GM21825 (cell line): ENCODE data around the gene GAS7.
"Not testable (repeated sequence)": the region's sequence is repeated elsewhere in the genome, so short reads cannot be mapped to it uniquely, and the experiment has no call there.

Experiments used
- ATAC-seq: cut with Tn5 transposase; IDR thresholded peaks from one replicate; pipeline ENCODE4 v1.9.1; 2021; ENCODE audit warnings: mild to moderate bottlenecking, moderate library complexity; ENCODE audit not compliant: unreplicated experiment

The GAS7 gene

GRCh38 chr17:10077561-10078299, 120.7 kb downstream of the GAS7 start:
- ATAC-seq = no peak

- no peak for ATAC-seq
These were observed 122.5 kb downstream of the GAS7 start for GRCh38 chr17:10075919-10076318.

GRCh38 chr17:10073941-10074340, 124.5 kb downstream of the GAS7 start:
- ATAC-seq = no peak

- no peak for ATAC-seq
These were observed 125.6 kb downstream of the GAS7 start for GRCh38 chr17:10072556-10073425.

- ATAC-seq = no peak
These were observed 126.3 kb downstream of the GAS7 start for GRCh38 chr17:10072086-10072485.

GRCh38 chr17:10071141-10071540, 127.3 kb downstream of the GAS7 start:
- ATAC-seq = no peak

GRCh38 chr17:10070690-10071089, 127.7 kb downstream of the GAS7 start:
- ATAC-seq = no peak

GRCh38 chr17:10069301-10069700, 129.1 kb downstream of the GAS7 start:
- no peak for ATAC-seq

GRCh38 chr17:10067446-10068143, 130.8 kb downstream of the GAS7 start:
- ATAC-seq = no peak

- no peak for ATAC-seq
These were observed 133.9 kb downstream of the GAS7 start for GRCh38 chr17:10064536-10064935.

GRCh38 chr17:10063730-10064241, 134.6 kb downstream of the GAS7 start:
- ATAC-seq = no peak

GRCh38 chr17:10062691-10063385, 135.6 kb downstream of the GAS7 start:
- no peak for ATAC-seq

GRCh38 chr17:10061111-10061845, 137.1 kb downstream of the GAS7 start:
- no peak for ATAC-seq

GRCh38 chr17:10060526-10060925, 137.9 kb downstream of the GAS7 start:
- ATAC-seq = no peak

- ATAC-seq = peak; percentile 87
These were observed 138.7 kb downstream of the GAS7 start for GRCh38 chr17:10059684-10060211.

- peak; percentile 7 for ATAC-seq
These were observed 139.3 kb downstream of the GAS7 start for GRCh38 chr17:10058921-10059683.

- not testable (repeated sequence) for ATAC-seq
These were observed 140.9 kb downstream of the GAS7 start for GRCh38 chr17:10057466-10057865.

- ATAC-seq = no peak
These were observed 143.0 kb downstream of the GAS7 start for GRCh38 chr17:10055262-10055975.
